Activated CD4-positive, CD25-positive, alpha-beta regulatory T cell (primary cell): ENCODE results near the gene CSDE1.

ENCODE experiments used
- DNase-seq, 4 experiments: peaks; one replicate each; lab custom pipeline; 2025; lab: John Stamatoyannopoulos, UW

Gene CSDE1

GRCh38 chr1:114749835-114750234 is 7.9 kb downstream of the CSDE1 start:
- DNase-seq: no peak

GRCh38 chr1:114746450-114747121 is 11.2 kb downstream of the CSDE1 start:
- DNase-seq: no peak

GRCh38 chr1:114745291-114745690 is 12.5 kb downstream of the CSDE1 start:
- DNase-seq: no peak

- no peak for DNase-seq
These were observed 15.6 kb downstream of the CSDE1 start for GRCh38 chr1:114741963-114742746.

GRCh38 chr1:114740331-114740730 is 17.5 kb downstream of the CSDE1 start:
- no peak for DNase-seq

GRCh38 chr1:114737314-114737849 is 20.4 kb downstream of the CSDE1 start:
- DNase-seq: no peak

GRCh38 chr1:114735479-114735878 is 22.3 kb downstream of the CSDE1 start:
- no peak for DNase-seq

- no peak for DNase-seq
These were observed 28.0 kb downstream of the CSDE1 start for GRCh38 chr1:114729782-114730181.

GRCh38 chr1:114728553-114728952 is 29.2 kb downstream of the CSDE1 start:
- no peak for DNase-seq

GRCh38 chr1:114725230-114725629 is 32.6 kb downstream of the CSDE1 start:
- DNase-seq: no peak

- DNase-seq: no peak
These were observed 33.9 kb downstream of the CSDE1 start for GRCh38 chr1:114723915-114724314.

GRCh38 chr1:114723457-114723856 is 34.3 kb downstream of the CSDE1 start:
- DNase-seq: no peak

- no peak for DNase-seq
These were observed 37.3 kb downstream of the CSDE1 start for GRCh38 chr1:114720492-114720891.

GRCh38 chr1:114719424-114719787 is 38.4 kb downstream of the CSDE1 start:
- DNase-seq: no peak

GRCh38 chr1:114718661-114719423 is 38.9 kb downstream of the CSDE1 start:
- no peak for DNase-seq

- DNase-seq: peak; percentile 89 to 94 (median 93)
These were observed 41.2 kb downstream of the CSDE1 start, which contains the start of gene NRAS for GRCh38 chr1:114716304-114717170. Gene NRAS, minus strand, starts transcription at chr1:114716771. Its CDS starts 611 bp downstream, at chr1:114716160.

GRCh38 chr1:114715952-114716303 is 41.9 kb downstream of the CSDE1 start:
- no peak for DNase-seq

- no peak for DNase-seq
These were observed 44.8 kb downstream of the CSDE1 start for GRCh38 chr1:114712977-114713376.

- no peak for DNase-seq
These were observed 47.4 kb downstream of the CSDE1 start for GRCh38 chr1:114710360-114710759.

- DNase-seq: no peak
These were observed 50.2 kb downstream of the CSDE1 start for GRCh38 chr1:114707604-114708003.

- no peak for DNase-seq
These were observed 54.5 kb downstream of the CSDE1 start for GRCh38 chr1:114703242-114703641.

GRCh38 chr1:114702737-114703136 is 55.0 kb downstream of the CSDE1 start:
- DNase-seq: no peak
